Measurements from ENCODE around the gene UBE2M. TPM values are rescaled to one million over a fixed set of nuclear protein-coding genes. Genes with fewer than 3 reads are reported as not detected.
A peak's percentile ranks its signal among the peaks of the same experiment; 100 is the strongest.

The UBE2M gene
- total and polyA plus RNA-seq, 2 experiments from 2014 or later: 27.6 to 64.5 TPM

DNA sequence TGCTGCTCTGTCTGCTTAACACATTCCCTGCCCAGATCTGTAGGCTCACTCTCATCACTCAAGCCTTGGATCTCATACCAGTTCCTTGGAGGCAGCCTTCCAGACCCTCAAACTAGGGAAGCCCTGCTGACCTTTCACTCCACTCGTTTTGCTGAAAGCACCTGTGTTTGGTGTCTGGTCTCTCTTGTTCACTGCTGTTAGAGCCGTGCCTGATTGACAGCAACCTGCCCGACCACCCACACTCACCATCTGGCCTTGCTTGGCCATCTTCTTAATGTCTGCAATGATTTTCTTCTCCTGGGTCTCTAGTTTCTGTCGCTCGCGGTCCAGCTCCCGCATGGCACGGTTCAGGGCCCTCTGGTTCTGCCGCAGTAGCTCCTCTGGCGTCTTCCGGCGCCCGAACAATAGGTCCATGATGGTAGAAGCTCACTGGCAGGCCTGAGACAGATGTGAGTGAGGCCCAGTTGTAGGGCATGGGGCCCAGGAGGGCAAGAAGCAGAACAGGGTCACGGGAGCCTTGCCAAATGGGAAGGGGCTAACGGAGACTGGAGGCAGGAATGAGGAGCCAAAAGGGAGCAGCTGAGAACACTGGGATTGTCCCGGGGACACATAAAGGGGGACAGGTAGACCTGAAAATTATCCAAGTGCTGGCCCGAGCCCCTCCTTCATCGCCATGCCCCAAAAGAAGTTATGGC is 4.5 kb downstream of the UBE2M start:
- peaks cover 16% of the 10 kb centered on the region for H3K4me1 ChIP-seq (ENCODE audit: insufficient read depth)
- peak overlapping the region; percentile 93 for H3K4me3 ChIP-seq
- H3K4me3 Mint-ChIP-seq: peak overlapping the region; percentile 95
- H3K4me1 Mint-ChIP-seq: peaks cover 39% of the 10 kb centered on the region
- H3K4me2 ChIP-seq: peak overlapping the region; percentile 98
- DNase-seq (ENCODE audit: low spot score): no peak
- peaks cover 8% of the 10 kb centered on the region; the same call in 2 of the 3 replicates for H3K9me3 Mint-ChIP-seq
- ATAC-seq: no peak; the same call in 2 of the 3 replicates
- H3K27me3 ChIP-seq (ENCODE audit: insufficient read depth): no peaks in the 10 kb centered on the region
- peaks cover 73% of the 10 kb centered on the region for H3F3A ChIP-seq (replicated peaks; ENCODE audit: low read depth)
- peaks cover 8% of the 10 kb centered on the region for H4K20me1 ChIP-seq (replicated peaks; ENCODE audit: insufficient read depth)
- peak overlapping the region; percentile 96 for H3K27ac ChIP-seq (ENCODE audit: low read depth)
- no peak overlapping the region for H2AFZ ChIP-seq
- H3K79me2 ChIP-seq (replicated peaks; ENCODE audit: insufficient read depth): peaks cover 20% of the 10 kb centered on the region
- peaks cover 39% of the 10 kb centered on the region for H3K27me3 Mint-ChIP-seq (ENCODE audit: insufficient read depth, low read depth, poor library complexity)
- peaks cover 30% of the 10 kb centered on the region for H3K36me3 ChIP-seq (ENCODE audit: insufficient read depth)
- H3K9me2 ChIP-seq (ENCODE audit: insufficient read depth): no peaks in the 10 kb centered on the region
- H3K27ac Mint-ChIP-seq: peak overlapping the region; percentile 98
- H3K36me3 Mint-ChIP-seq (ENCODE audit: low read depth): peaks cover 81% of the 10 kb centered on the region
- TF ChIP-seq ZNF114 (CRISPR knock-in tag; IDR thresholded peaks at IDR 0.05): no peak
- TF ChIP-seq JUNB (IDR thresholded peaks at IDR 0.05; ENCODE audit: unreplicated experiment): no peak
- no peak for TF ChIP-seq ZNF331 (CRISPR knock-in tag; IDR thresholded peaks at IDR 0.05; ENCODE audit: low read depth)
- no peak for TF ChIP-seq CREB1 (CRISPR knock-in tag; IDR thresholded peaks at IDR 0.05; ENCODE audit: low read depth)
- TF ChIP-seq, protein P1, sequence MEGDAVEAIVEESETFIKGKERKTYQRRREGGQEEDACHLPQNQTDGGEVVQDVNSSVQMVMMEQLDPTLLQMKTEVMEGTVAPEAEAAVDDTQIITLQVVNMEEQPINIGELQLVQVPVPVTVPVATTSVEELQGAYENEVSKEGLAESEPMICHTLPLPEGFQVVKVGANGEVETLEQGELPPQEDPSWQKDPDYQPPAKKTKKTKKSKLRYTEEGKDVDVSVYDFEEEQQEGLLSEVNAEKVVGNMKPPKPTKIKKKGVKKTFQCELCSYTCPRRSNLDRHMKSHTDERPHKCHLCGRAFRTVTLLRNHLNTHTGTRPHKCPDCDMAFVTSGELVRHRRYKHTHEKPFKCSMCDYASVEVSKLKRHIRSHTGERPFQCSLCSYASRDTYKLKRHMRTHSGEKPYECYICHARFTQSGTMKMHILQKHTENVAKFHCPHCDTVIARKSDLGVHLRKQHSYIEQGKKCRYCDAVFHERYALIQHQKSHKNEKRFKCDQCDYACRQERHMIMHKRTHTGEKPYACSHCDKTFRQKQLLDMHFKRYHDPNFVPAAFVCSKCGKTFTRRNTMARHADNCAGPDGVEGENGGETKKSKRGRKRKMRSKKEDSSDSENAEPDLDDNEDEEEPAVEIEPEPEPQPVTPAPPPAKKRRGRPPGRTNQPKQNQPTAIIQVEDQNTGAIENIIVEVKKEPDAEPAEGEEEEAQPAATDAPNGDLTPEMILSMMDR (conservative IDR thresholded peaks at IDR 0.05; ENCODE audit: low read depth in 2 of 2): no peak
- TF ChIP-seq, protein P2, sequence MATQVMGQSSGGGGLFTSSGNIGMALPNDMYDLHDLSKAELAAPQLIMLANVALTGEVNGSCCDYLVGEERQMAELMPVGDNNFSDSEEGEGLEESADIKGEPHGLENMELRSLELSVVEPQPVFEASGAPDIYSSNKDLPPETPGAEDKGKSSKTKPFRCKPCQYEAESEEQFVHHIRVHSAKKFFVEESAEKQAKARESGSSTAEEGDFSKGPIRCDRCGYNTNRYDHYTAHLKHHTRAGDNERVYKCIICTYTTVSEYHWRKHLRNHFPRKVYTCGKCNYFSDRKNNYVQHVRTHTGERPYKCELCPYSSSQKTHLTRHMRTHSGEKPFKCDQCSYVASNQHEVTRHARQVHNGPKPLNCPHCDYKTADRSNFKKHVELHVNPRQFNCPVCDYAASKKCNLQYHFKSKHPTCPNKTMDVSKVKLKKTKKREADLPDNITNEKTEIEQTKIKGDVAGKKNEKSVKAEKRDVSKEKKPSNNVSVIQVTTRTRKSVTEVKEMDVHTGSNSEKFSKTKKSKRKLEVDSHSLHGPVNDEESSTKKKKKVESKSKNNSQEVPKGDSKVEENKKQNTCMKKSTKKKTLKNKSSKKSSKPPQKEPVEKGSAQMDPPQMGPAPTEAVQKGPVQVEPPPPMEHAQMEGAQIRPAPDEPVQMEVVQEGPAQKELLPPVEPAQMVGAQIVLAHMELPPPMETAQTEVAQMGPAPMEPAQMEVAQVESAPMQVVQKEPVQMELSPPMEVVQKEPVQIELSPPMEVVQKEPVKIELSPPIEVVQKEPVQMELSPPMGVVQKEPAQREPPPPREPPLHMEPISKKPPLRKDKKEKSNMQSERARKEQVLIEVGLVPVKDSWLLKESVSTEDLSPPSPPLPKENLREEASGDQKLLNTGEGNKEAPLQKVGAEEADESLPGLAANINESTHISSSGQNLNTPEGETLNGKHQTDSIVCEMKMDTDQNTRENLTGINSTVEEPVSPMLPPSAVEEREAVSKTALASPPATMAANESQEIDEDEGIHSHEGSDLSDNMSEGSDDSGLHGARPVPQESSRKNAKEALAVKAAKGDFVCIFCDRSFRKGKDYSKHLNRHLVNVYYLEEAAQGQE (IDR thresholded peaks at IDR 0.05; ENCODE audit: unreplicated experiment): no peak
- no peak for TF ChIP-seq STAT1 (IDR thresholded peaks at IDR 0.05; ENCODE audit: unreplicated experiment)

DNA sequence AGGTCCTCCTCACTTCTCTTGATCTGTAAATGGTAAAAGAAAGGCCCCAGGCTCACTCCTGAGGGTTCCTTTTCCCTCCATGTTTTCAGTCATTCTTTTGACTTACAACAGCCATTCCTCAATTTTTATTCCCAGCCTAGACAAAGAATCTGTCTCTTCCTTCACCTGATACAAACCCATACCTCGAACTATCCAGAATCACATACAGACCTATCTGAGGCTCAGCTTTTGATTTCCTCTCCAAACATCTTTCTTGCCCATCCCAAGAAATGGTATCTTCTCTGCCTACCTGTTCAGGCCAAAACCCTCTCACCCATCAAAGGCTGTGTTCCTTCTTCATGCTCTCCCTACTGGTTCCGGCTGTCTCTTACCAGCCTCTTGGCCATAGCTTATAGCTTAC is 5.8 kb downstream of the UBE2M start:
- Histone ChIP-seq H3K9me2 (ENCODE audit: insufficient read depth) (no peaks in the 10 kb centered on the region), H3K79me2 (replicated peaks; ENCODE audit: insufficient read depth) (peaks cover 22% of the 10 kb centered on the region), H3F3A (replicated peaks; ENCODE audit: low read depth) (peaks cover 84% of the 10 kb centered on the region), H4K20me1 (replicated peaks; ENCODE audit: insufficient read depth) (peaks cover 18% of the 10 kb centered on the region), H3K36me3 (ENCODE audit: insufficient read depth) (peaks cover 41% of the 10 kb centered on the region), H3K4me2 (no peak overlapping the region), H3K4me1 (ENCODE audit: insufficient read depth) (peaks cover 16% of the 10 kb centered on the region), H3K4me3 (no peak overlapping the region), H3K27ac (ENCODE audit: low read depth) (peak overlapping the region; percentile 96; the same call in 1 of the 2 replicates), H2AFZ (no peak overlapping the region), H3K27me3 (ENCODE audit: insufficient read depth) (no peaks in the 10 kb centered on the region)
- Mint-ChIP-seq H3K4me3 (peak overlapping the region; percentile 17; the same call in 1 of the 3 replicates), H3K27ac (no peak overlapping the region), H3K36me3 (ENCODE audit: low read depth) (peaks cover 90% of the 10 kb centered on the region), H3K27me3 (ENCODE audit: insufficient read depth, low read depth, poor library complexity) (peaks cover 35% of the 10 kb centered on the region), H3K9me3 (peaks cover 8% of the 10 kb centered on the region; the same call in 2 of the 3 replicates), H3K4me1 (peaks cover 40% of the 10 kb centered on the region)
- TF ChIP-seq EZH2phosphoT487 (IDR thresholded peaks at IDR 0.05; ENCODE audit: unreplicated experiment): no peak
- DNase-seq (ENCODE audit: low spot score) (no peak), ATAC-seq (no peak)

Data from GM23338 (cell line).